NCI-H2227 treated with DMSO at 0.1 percent for 48 hours (cell line): ENCODE data around the gene MEOX1.
"Not testable (repeated sequence)": the region's sequence is repeated elsewhere in the genome, so short reads cannot be mapped to it uniquely, and the experiment has no call there.

Experiments used
- DNase-seq: peaks from one replicate; lab custom pipeline; 2025; lab: John Stamatoyannopoulos, UW

Gene MEOX1

GRCh38 chr17:43616852-43617251, 44.9 kb downstream of the MEOX1 start:
- no peak for DNase-seq

GRCh38 chr17:43616421-43616820, 45.3 kb downstream of the MEOX1 start:
- no peak for DNase-seq

GRCh38 chr17:43616029-43616351, 45.7 kb downstream of the MEOX1 start:
- DNase-seq, result no peak

- DNase-seq, result no peak
Measured at GRCh38 chr17:43615330-43616028, 46.2 kb downstream of the MEOX1 start.

DNA sequence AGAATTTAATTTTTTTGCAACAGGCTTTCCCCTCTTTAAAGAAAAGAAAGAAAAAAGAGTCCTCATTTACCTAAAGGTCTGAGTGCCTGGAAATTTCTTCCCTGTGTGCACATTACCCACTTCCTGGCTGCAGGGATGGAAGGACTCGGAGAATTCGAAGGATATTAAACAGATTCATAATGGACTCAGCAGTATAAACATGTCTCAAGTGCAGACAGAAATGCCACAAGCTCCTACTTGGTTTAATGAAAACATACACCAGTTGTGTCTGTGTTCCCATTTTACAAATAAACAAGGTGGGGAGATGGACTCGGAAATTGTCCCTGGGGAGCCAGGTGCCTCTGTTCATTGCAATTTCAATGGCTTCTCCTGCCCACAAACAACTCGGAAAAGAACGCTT, 47.2 kb downstream of the MEOX1 start:
- no peak for DNase-seq

DNA sequence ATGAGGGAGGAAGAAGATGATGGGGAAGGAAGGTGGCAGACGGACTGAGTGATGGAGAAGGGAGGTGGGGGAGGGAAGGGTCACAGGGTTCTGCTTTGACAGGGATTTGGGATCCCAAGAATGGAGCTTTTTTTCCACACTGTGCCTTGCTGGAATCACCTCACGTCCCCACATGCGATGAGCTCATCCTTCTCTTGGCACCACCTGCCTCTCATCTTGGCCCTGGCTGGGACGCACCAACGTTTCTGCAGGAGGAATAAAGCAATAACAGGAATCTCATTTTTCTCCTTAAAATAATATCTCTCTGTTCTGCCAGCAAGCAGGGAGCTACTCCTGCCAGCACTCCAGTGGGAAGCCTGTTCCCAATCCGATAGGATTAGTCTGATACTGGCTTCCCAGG, 47.8 kb downstream of the MEOX1 start:
- no peak for DNase-seq

GRCh38 chr17:43612515-43612914, 49.2 kb downstream of the MEOX1 start:
- DNase-seq, result no peak

- DNase-seq, result no peak
Measured at GRCh38 chr17:43611230-43611969, 50.3 kb downstream of the MEOX1 start.

DNA sequence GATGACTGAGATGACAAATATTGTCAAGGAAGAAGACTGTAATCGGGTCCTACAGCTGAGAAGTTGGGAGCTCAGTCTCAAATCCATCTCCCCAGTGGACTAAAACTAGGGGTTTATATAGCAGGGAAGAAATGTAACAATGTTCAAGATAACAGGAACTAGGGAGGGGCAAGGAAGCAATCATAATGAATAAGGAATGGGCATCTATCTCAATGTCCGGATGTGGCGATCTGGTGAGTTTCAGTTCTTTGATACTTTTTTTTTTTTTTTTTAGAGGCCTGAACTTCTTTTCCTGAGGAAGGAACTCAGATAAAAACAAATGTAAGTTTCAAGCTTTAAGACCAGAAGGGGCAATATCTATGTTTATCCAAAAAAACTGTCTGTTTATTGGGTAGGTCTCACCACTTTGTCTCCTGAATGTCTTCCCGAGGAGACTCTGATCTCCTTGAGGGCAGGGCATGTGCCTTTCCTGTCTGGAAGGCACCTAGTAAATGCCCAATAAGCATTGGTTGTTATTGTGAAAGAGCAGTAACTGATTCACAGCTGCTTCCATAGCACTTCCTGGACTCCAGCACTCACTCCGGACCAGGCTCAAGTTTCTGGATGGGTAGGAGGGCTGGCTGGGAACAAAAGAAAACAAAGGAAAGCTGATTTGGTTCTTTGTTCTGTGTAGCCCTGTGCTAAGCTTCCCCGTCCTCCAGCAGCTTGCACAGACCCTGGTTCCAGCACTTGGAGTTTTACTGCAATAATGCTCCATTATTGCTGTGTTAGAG, 51.9 kb downstream of the MEOX1 start:
- no peak for DNase-seq

DNA sequence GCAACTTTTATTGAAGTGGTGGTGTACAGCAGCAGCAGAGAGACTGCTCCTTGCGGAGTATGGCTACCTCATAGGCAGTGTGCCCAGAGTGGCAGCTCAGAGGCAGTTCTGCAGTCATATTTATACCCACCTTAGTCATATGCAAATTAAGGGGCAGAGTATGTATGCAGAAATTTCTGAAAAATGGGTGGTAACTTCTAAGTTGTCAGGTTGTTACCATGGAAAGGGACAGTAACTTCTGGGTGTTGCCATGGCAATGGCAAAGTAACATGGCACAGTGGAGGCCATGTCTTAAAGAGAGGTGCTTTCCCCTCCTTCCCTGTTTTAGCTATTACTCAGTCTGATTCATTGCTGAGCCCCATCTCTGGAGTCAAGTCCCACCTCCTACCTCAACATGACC, 53.4 kb downstream of the MEOX1 start:
- no peak for DNase-seq

- no peak for DNase-seq
Measured at GRCh38 chr17:43604549-43604948, 57.2 kb downstream of the MEOX1 start.

DNA sequence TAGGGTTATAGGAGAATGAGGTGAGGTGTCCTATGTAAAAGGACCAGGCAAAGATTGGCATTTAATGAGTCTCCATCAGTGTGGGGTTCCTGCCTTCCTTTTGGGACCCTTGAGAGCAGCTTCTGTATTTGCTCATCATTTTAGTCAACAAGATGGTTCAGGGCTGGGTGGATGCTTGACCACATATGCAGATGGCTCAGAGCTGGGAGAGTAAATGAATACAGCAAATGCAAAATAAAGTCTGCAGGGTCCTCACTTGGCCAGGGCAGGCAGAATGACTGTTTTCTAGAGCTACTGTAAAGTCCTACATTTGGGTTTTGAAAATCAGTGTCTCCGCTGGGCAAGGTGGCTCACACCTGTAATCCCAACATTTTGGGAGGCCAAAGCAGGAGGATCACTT, 58.4 kb downstream of the MEOX1 start:
- no peak for DNase-seq

DNA sequence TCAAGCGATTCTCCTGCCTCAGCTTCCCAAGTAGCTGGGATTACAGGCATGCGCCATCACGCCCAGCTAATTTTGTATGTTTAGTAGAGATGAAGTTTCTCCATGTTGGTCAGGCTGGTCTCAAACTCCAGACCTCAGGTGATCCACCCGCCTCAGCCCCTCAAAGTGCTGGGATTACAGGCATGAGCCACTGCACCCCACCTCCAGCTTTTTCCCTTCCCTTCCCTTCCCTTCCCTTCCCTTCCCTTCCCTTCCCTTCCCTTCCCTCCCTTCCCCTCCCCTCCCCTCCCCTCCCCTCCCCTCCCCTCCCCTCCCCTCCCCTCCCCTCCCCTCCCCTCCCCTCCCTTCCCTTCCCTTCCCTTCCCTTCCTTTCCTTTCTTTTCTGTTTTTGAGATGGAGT, 59.2 kb downstream of the MEOX1 start:
- not testable (repeated sequence) for DNase-seq

- DNase-seq, result no peak
Measured at GRCh38 chr17:43601280-43602039, 60.3 kb downstream of the MEOX1 start.

- no peak for DNase-seq
Measured at GRCh38 chr17:43599835-43600234, 61.9 kb downstream of the MEOX1 start.

DNA sequence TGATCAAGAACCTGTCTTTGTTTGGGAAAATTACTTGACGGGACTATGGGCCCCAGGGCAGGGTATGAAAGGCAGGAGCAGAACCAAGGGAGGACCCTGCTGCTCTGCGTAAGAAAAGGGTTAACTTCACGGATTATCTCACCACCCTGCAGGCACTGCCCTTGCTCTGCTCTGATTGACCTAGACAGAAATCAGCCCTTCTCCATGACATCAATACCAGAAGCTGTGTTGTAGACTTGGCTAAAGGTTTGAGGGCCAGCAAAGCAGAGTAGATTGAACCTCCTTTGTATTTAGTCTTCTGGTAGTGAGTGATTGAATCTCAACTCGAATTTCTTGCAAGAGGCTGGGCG, 62.7 kb downstream of the MEOX1 start:
- no peak for DNase-seq

GRCh38 chr17:43598357-43599045, 63.2 kb downstream of the MEOX1 start:
- DNase-seq, result no peak

DNA sequence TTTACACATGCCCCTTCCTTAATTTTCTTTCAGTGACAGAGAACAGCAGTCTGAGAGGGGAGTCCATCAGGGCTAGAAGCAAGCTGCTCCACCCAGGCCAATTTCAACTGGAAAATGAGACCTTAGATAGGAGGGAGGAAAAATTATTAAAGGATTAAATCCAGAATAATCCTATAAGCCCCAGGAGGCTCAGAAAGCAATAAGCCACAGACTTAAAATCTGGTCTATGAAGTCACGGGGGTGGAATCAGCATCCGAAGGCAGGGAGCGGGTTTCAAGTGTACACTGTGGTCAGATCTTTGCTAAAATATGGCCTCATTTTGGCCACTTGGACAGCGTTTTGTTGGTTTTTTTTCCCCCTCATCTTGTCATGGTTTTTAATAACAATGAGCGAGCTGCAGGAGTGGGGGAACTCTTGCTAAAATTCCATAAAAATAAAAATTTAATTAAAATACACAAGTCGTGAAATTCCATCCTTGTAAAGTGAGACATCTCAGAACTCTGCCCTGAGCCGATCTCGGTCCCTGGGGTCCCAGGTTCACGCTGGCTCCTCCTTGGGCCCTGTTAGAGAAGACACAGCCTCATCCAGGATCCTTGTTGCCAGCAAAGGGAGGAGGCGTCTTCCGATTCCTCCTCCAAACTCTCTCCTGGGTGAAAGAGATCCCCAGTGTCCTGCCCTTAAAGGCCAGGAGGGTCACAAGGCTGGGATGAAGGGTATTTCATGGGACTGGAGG, 63.9 kb downstream of the MEOX1 start:
- no peak for DNase-seq

GRCh38 chr17:43595466-43595865, 66.3 kb downstream of the MEOX1 start:
- DNase-seq, result no peak

GRCh38 chr17:43591779-43592562, 69.8 kb downstream of the MEOX1 start:
- DNase-seq, result no peak
